GM12878 (cell line): ENCODE measurements around the gene SLC5A10. TPM values are rescaled to one million over a fixed set of nuclear protein-coding genes. Genes with fewer than 3 reads are reported as not detected.

Source experiments
- ATAC-seq: fragments of 200-7000 bp; cut with Tn5 transposase; 3 replicates; pipeline ENCODE4 v1.9.1; 2020; ENCODE audit warnings: mild to moderate bottlenecking, moderate library complexity
- BruUV-seq: library from RNA; stranded (reverse); fragments of 400-500 nt; replicated peaks from 2 replicates; lab custom pipeline; 2021; lab: Mats Ljungman, UMichigan
- CTCF ChIA-PET: fragments of 300-600 bp; sonication (Branson Sonifier 250); formaldehyde crosslinking; extraction: SDS; loops from one replicate; lab custom pipeline; 2021; ENCODE audit warnings: inconsistent platforms; lab: Yijun Ruan, JAX
- POLR2A ChIA-PET: fragments of 350-600 bp; formaldehyde crosslinking; extraction: SDS; loops from one replicate; lab custom pipeline; 2021; ENCODE audit warnings: inconsistent platforms; lab: Charles Lee
- RAD21 ChIA-PET: fragments of 300-600 bp; sonication (Branson Sonifier 250); formaldehyde crosslinking; loops from one replicate; lab custom pipeline; 2023; ENCODE audit warnings: antibody characterized with exemption; ENCODE audit not compliant: unreplicated experiment; lab: Charles Lee
- SMC1A ChIA-PET: fragments of 300-600 bp; sonication (Branson Sonifier 250); formaldehyde crosslinking; loops from one replicate; lab custom pipeline; 2023; ENCODE audit not compliant: unreplicated experiment, uncharacterized antibody; lab: Charles Lee
- DNase-seq: peaks from one replicate; pipeline ENCODE4 v3.0.0-alpha.2; 2011; ENCODE audit warnings: low read depth, low spot score
- FAIRE-seq: peaks from 3 replicates; lab custom pipeline; 2011; peaks lifted over from hg19 to GRCh38; lab: Jason Lieb, UNC
- H2AFZ ChIP-seq: 2 replicates; pipeline ENCODE4 v1.6.0; 2011; ENCODE audit warnings: low read depth, low read length, control low read depth; ENCODE audit not compliant: control insufficient read depth
- H3K27ac ChIP-seq: 2 replicates; pipeline ENCODE4 v1.5.1; 2011; ENCODE audit warnings: control low read depth; ENCODE audit not compliant: control insufficient read depth, insufficient read depth
- H3K27me3 ChIP-seq, 2 experiments: replicated peaks in 1 of 2; 2 replicates each; pipeline versions ENCODE4 v1.6.0 to v1.6.1; 2011; ENCODE audit warnings: low read length in 1 of 2; ENCODE audit not compliant: control insufficient read depth in 2 of 2, insufficient read depth in 2 of 2
- H3K36me3 ChIP-seq, 2 experiments: 2 replicates each; pipeline ENCODE4 v1.5.1; 2011; ENCODE audit warnings: low read length in 1 of 2; ENCODE audit not compliant: control insufficient read depth in 2 of 2, insufficient read depth in 2 of 2
- H3K4me1 ChIP-seq: 2 replicates; pipeline ENCODE4 v1.6.1; 2011; ENCODE audit warnings: mild to moderate bottlenecking, low read length, moderate library complexity, mixed read lengths; ENCODE audit not compliant: control insufficient read depth, insufficient read depth
- H3K4me2 ChIP-seq: 2 replicates; pipeline ENCODE4 v1.6.0; 2011; ENCODE audit warnings: control low read depth; ENCODE audit not compliant: control insufficient read depth, insufficient read depth
- H3K4me3 ChIP-seq: fragments of 200-600 bp; sonication (generic); 2 replicates; pipeline ENCODE4 v1.5.1; 2016
- H3K79me2 ChIP-seq: 2 replicates; pipeline ENCODE4 v1.6.0; 2011; ENCODE audit warnings: low read length; ENCODE audit not compliant: control insufficient read depth, insufficient read depth
- H3K9ac ChIP-seq: 2 replicates; pipeline ENCODE4 v1.8.0; 2011; ENCODE audit warnings: low read length, control low read depth, mixed read lengths; ENCODE audit not compliant: control insufficient read depth, insufficient read depth
- H3K9me3 ChIP-seq: replicated peaks from 3 replicates; pipeline ENCODE4 v1.5.1; 2011; ENCODE audit warnings: mild to moderate bottlenecking, low read length; ENCODE audit not compliant: control insufficient read depth, insufficient read depth
- H4K20me1 ChIP-seq: 2 replicates; pipeline ENCODE4 v1.6.0; 2011; ENCODE audit not compliant: control insufficient read depth, insufficient read depth
- BHLHE40 ChIP-seq, 2 experiments: fragments of 450-650 bp in 1 of 2; IDR thresholded peaks; 2 replicates each; pipeline ENCODE4 v1.6.1; 2011 to 2017; ENCODE audit warnings: low read depth in 2 of 2, borderline replicate concordance in 1 of 2, improper control_type of control experiment in 1 of 2, low read length in 1 of 2, mild to moderate bottlenecking in 1 of 2
- CBX3 ChIP-seq: fragments of 200-600 bp; sonication (generic); IDR thresholded peaks from 2 replicates; pipeline ENCODE4 v1.6.1; 2016; ENCODE audit warnings: low read depth, borderline replicate concordance
- CHD2 ChIP-seq: IDR thresholded peaks from 2 replicates; pipeline ENCODE4 v1.6.1; 2011; ENCODE audit warnings: low read depth, low read length, improper control_type of control experiment, borderline replicate concordance
- FOXM1 ChIP-seq: IDR thresholded peaks from 2 replicates; pipeline ENCODE4 v1.6.1; 2012; ENCODE audit warnings: low read depth, mild to moderate bottlenecking, inconsistent platforms, low read length, moderate library complexity
- IRF4 ChIP-seq: IDR thresholded peaks from 2 replicates; pipeline ENCODE4 v1.6.1; 2011; ENCODE audit warnings: low read depth, low read length
- MTA2 ChIP-seq: fragments of 450-650 bp; IDR thresholded peaks from 2 replicates; pipeline ENCODE4 v1.6.1; 2016; ENCODE audit warnings: low read depth, mild to moderate bottlenecking, moderate library complexity
- NRF1 ChIP-seq: conservative IDR thresholded peaks from 2 replicates; pipeline ENCODE4 v1.6.1; 2011; ENCODE audit warnings: mild to moderate bottlenecking, low read depth, low read length, improper control_type of control experiment
- PML ChIP-seq: IDR thresholded peaks from 2 replicates; pipeline ENCODE4 v1.6.1; 2012; ENCODE audit warnings: low read length, inconsistent platforms
- YBX1 ChIP-seq: fragments of 450-650 bp; IDR thresholded peaks from 2 replicates; pipeline ENCODE4 v1.6.1; 2016; ENCODE audit warnings: antibody characterized with exemption
- ZNF592 ChIP-seq: fragments of 450-650 bp; IDR thresholded peaks from 2 replicates; pipeline ENCODE4 v1.6.1; 2017; ENCODE audit warnings: mild to moderate bottlenecking, moderate library complexity
- WGBS: methylation state at CpG from one replicate; pipeline ENCODE4 v1.1.6; 2016; ENCODE audit warnings: low lambda C conversion rate; ENCODE audit not compliant: insufficient replicate concordance, insufficient coverage; ENCODE audit errors: missing lambda C conversion rate; 5-methylcytosine and 5-hydroxymethylcytosine counted together
- in situ Hi-C: fragments of 300-500 bp; cut with MboI; formaldehyde crosslinking; loops from 9 replicates; pipeline ENCODE4 v1.14.3; 2018; ENCODE audit warnings: mixed read lengths
- intact Hi-C: fragments of 100-400 bp; cut with micrococcal nuclease; formaldehyde crosslinking; loops from one replicate; pipeline ENCODE4 v1.14.2; 2022; ENCODE audit not compliant: unreplicated experiment
- polyA plus RNA-seq, 11 experiments: library from polyadenylated mRNA; depleted of rRNA in 4 of 11; unstranded in 6 of 11; stranded (reverse) in 5 of 11; fragments of >200 nt; fragmentation: Nextera tagmentation in 4 of 11; fragmentation: Illumina TruSeq in 1 of 11; extraction: Ambion mirVana in 4 of 11; extraction: Trizol in 1 of 11; gene quantifications; 1 replicate in 1 of 11; 2 replicates in 10 of 11; pipeline versions ENCODE4 v1.2.1 to v1.2.3, GENCODE V29; 2011 to 2016; ENCODE audit warnings: inconsistent platforms in 2 of 11, missing spikeins in 2 of 11, low read depth in 1 of 11
- total RNA-seq, 4 experiments: library from RNA; depleted of rRNA in 3 of 4; stranded (reverse); fragments of >200 nt in 3 of 4; fragmentation: Illumina TruSeq in 1 of 4; extraction: Trizol in 1 of 4; gene quantifications; 2 replicates each; pipeline versions ENCODE4 v1.2.1 to v1.2.3, GENCODE V29; 2013 to 2021
- TF ChIP-seq, protein P1 (sequence below): IDR thresholded peaks from 2 replicates; pipeline ENCODE4 v1.6.1; 2011; ENCODE audit warnings: low read depth, low read length, improper control_type of control experiment, borderline replicate concordance
- TF ChIP-seq, protein P2 (sequence below): fragments of 450-650 bp; IDR thresholded peaks from 2 replicates; pipeline ENCODE4 v1.6.1; 2016; ENCODE audit warnings: mild to moderate bottlenecking

The SLC5A10 gene
- total and polyA plus RNA-seq, 10 of the 15 experiments (the other 5 are each of a cell fraction or from before 2014, with no cell fraction given), result under 0.01 to 0.18 (median 0.07) TPM; not detected in 4

DNA sequence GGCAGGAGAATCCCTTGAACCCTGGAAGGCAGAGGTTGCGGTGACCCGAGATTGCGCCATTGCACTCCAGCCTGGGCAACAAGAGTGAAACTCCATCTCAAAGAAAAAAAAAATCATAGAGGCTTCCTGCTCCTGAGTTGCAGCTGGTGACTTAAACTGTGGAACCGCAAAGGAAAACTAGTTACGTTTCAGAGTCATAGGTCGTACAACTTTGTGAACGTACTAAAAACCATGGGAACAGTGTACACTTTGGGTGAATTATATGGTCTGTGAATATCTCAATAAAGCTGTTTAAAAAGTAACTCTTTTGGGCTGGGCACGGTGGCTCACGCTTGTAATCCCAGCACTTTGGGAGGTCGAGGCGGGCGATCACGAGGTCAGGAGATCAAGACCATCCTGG is 23.6 kb downstream of the SLC5A10 start:
- Histone ChIP-seq H3K4me3 (no peak overlapping the region), H3K79me2 (no peaks in the 10 kb centered on the region), H3K27ac (no peak overlapping the region), H3K36me3 (peaks cover 5 to 23% of the 10 kb centered on the region in 2 experiments; a peak in 3 of 4 replicates), H3K27me3 (no peaks in the 10 kb centered on the region), H3K4me1 (no peaks in the 10 kb centered on the region), H3K9ac (no peak overlapping the region), H3K4me2 (no peak overlapping the region), H4K20me1 (no peaks in the 10 kb centered on the region), H3K9me3 (no peaks in the 10 kb centered on the region), H2AFZ (no peak overlapping the region)
- no TSS peak for BruUV-seq
- no peak for FAIRE-seq
- ATAC-seq, result no peak
- ChIA-PET RAD21 (interaction anchor here (1.0 kb wide), 1 partner anchor 14 kb away, joined by 4 read pairs; no protein-coding TSS in a partner anchor), CTCF (interaction anchor here (1.0 kb wide), 1 partner anchor 15 kb away, joined by 5 read pairs; no protein-coding TSS in a partner anchor), SMC1A (no interaction called here), POLR2A (no interaction called here)
- WGBS, result 99% methylated on average over 13 of the region's 13 CpGs
- intact Hi-C loops, result no loop called here
- in situ Hi-C loops, result no loop called here
- TF ChIP-seq IRF4 (no peak), CBX3 (no peak), FOXM1 (no peak), BHLHE40 (IDR thresholded peaks at IDR 0.05; ENCODE audit: borderline replicate concordance in 1 of 2, low read depth in 2 of 2, low read length in 1 of 2) (no peak), YBX1 (no peak), MTA2 (no peak), PML (no peak), ZNF592 (no peak), CHD2 (no peak), NRF1 (no peak)
- TF ChIP-seq, protein P1, sequence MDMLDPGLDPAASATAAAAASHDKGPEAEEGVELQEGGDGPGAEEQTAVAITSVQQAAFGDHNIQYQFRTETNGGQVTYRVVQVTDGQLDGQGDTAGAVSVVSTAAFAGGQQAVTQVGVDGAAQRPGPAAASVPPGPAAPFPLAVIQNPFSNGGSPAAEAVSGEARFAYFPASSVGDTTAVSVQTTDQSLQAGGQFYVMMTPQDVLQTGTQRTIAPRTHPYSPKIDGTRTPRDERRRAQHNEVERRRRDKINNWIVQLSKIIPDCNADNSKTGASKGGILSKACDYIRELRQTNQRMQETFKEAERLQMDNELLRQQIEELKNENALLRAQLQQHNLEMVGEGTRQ, result no peak
- TF ChIP-seq, protein P2, sequence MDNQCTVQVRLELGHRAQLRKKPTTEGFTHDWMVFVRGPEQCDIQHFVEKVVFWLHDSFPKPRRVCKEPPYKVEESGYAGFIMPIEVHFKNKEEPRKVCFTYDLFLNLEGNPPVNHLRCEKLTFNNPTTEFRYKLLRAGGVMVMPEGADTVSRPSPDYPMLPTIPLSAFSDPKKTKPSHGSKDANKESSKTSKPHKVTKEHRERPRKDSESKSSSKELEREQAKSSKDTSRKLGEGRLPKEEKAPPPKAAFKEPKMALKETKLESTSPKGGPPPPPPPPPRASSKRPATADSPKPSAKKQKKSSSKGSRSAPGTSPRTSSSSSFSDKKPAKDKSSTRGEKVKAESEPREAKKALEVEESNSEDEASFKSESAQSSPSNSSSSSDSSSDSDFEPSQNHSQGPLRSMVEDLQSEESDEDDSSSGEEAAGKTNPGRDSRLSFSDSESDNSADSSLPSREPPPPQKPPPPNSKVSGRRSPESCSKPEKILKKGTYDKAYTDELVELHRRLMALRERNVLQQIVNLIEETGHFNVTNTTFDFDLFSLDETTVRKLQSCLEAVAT, result no peak
- no peak for DNase-seq
